Measurements from ENCODE around the gene ADRM1. TPM values are rescaled to one million over a fixed set of nuclear protein-coding genes. Genes with fewer than 3 reads are reported as not detected.

Gene ADRM1
- total and polyA plus RNA-seq, 2 of the 4 experiments (the other 2 are of a cell fraction) = 103 to 149 TPM

- no peaks in the 10 kb centered on the region for H3K9me3 ChIP-seq (ENCODE audit: control insufficient read depth, insufficient read depth, low read length)
- H2BK120ac ChIP-seq (ENCODE audit: low read depth, low read length) = no peak overlapping the region
- H3K27ac ChIP-seq (ENCODE audit: insufficient read depth, low read length) = no peak overlapping the region
- DNase-seq = no peak
- no peak overlapping the region for H4K91ac ChIP-seq (ENCODE audit: insufficient read depth, low read depth, low read length)
- H2BK20ac ChIP-seq (ENCODE audit: low read depth, low read length) = no peak overlapping the region
- no peak for ATAC-seq (ENCODE audit: low read depth)
- H2BK5ac ChIP-seq (ENCODE audit: low read depth, low read length, poor library complexity, severe bottlenecking) = no peak overlapping the region
- no peaks in the 10 kb centered on the region for H3K4me1 ChIP-seq (ENCODE audit: control insufficient read depth, insufficient read depth, low read length)
- no peak overlapping the region for H3K4ac ChIP-seq (ENCODE audit: low read depth, low read length)
- H4K5ac ChIP-seq (ENCODE audit: low read depth, low read length) = no peak overlapping the region
- H3K23ac ChIP-seq (ENCODE audit: low read depth, low read length) = no peak overlapping the region
- CTCF ChIA-PET = no interaction called here
- in situ Hi-C loops (cut with MboI; ENCODE audit: low sequenced_read_pairs) = no loop called here
- H2BK15ac ChIP-seq (ENCODE audit: low read depth, low read length) = no peak overlapping the region
- dilution Hi-C loops (cut with HindIII; ENCODE audit: low sequenced_read_pairs, unreplicated experiment) = no loop called here
- no peak overlapping the region for H2AFZ ChIP-seq (replicated peaks; ENCODE audit: low read length, poor library complexity)
- H4K20me1 ChIP-seq (ENCODE audit: insufficient read depth, low read length) = no peaks in the 10 kb centered on the region; the same call in 1 of the 2 replicates
- no peak overlapping the region for H3K56ac ChIP-seq (ENCODE audit: extremely low read depth, insufficient read depth, low read length)
- no peak overlapping the region for H3K4me2 ChIP-seq (ENCODE audit: low read depth, low read length)
- H3K9ac ChIP-seq (ENCODE audit: low read depth, low read length) = no peak overlapping the region
- no peaks in the 10 kb centered on the region for H3K79me1 ChIP-seq (ENCODE audit: low read depth in 1 of 2, low read length in 2 of 2)
- H2AK5ac ChIP-seq (ENCODE audit: low read depth, low read length) = no peak overlapping the region
- intact Hi-C loops (cut with micrococcal nuclease) = no loop called here
- no peaks in the 10 kb centered on the region for H3K9me1 ChIP-seq (ENCODE audit: insufficient read depth, low read length)
- H3K36me3 ChIP-seq (ENCODE audit: control insufficient read depth, insufficient read depth, low read length) = peaks cover 45% of the 10 kb centered on the region
- H2AK9ac ChIP-seq (replicated peaks; ENCODE audit: low read depth, low read length, poor library complexity) = peak overlapping the region; percentile 61
- no peak for TF ChIP-seq RFX5 (IDR thresholded peaks at IDR 0.05; ENCODE audit: low read depth, low read length)
- no peak for TF ChIP-seq USF2 (IDR thresholded peaks at IDR 0.05; ENCODE audit: low read depth, low read length)
- TF ChIP-seq ELK1 (IDR thresholded peaks at IDR 0.05; ENCODE audit: borderline replicate concordance, low read depth, low read length) = no peak
- no peak for TF ChIP-seq MAFK (IDR thresholded peaks at IDR 0.05; ENCODE audit: low read depth, low read length)
- no peak for TF ChIP-seq CTCF (conservative IDR thresholded peaks at IDR 0.05; ENCODE audit: low read depth, low read length)
- TF ChIP-seq RAD21 (IDR thresholded peaks at IDR 0.05; ENCODE audit: low read length) = no peak
- TF ChIP-seq CEBPB (IDR thresholded peaks at IDR 0.05; ENCODE audit: low read depth, low read length) = no peak
- TF ChIP-seq MXI1 (IDR thresholded peaks at IDR 0.05; ENCODE audit: borderline replicate concordance, low read depth, low read length) = no peak
- no peak for TF ChIP-seq POLR2A (IDR thresholded peaks at IDR 0.05; ENCODE audit: low read depth, low read length)
- no peak for TF ChIP-seq CHD1 (IDR thresholded peaks at IDR 0.05; ENCODE audit: low read depth, low read length)
- 96% methylated on average over 10 of the region's 46 CpGs; no CpG with 5 or more reads in 1 of the 2 experiments for WGBS, 2 experiments (ENCODE audit: extremely low coverage in 2 of 2, insufficient read length in 1 of 2)
- no peaks in the 10 kb centered on the region for H3K27me3 ChIP-seq (ENCODE audit: control insufficient read depth, insufficient read depth, low read length)
- H3K4me3 ChIP-seq (ENCODE audit: insufficient read depth, low read depth, low read length) = no peak overlapping the region
- POLR2A ChIA-PET (ENCODE audit: unreplicated experiment) = no interaction called here
- no peak overlapping the region for H3K14ac ChIP-seq (replicated peaks; ENCODE audit: low read depth, low read length)
- no TSS peak for BruUV-seq (replicated peaks)
- H4K8ac ChIP-seq (ENCODE audit: low read depth in 2 of 2, low read length in 2 of 2) = no peak overlapping the region
- no peak overlapping the region for H3K18ac ChIP-seq (ENCODE audit: low read depth, low read length)
Observed at GRCh38 chr20:62330576-62331317, 27.9 kb downstream of the ADRM1 start.
